Activated T-cell treated with anti-CD3 and anti-CD28 coated beads for 4 hours (primary cell): Measurements from ENCODE around the gene GOLGA3.
"Not testable (repeated sequence)": the region's sequence is repeated elsewhere in the genome, so short reads cannot be mapped to it uniquely, and the experiment has no call there.

Source experiments
- DNase-seq: peaks from one replicate; pipeline ENCODE4 v3.0.0-alpha.2; 2020

GOLGA3 gene, protein sequence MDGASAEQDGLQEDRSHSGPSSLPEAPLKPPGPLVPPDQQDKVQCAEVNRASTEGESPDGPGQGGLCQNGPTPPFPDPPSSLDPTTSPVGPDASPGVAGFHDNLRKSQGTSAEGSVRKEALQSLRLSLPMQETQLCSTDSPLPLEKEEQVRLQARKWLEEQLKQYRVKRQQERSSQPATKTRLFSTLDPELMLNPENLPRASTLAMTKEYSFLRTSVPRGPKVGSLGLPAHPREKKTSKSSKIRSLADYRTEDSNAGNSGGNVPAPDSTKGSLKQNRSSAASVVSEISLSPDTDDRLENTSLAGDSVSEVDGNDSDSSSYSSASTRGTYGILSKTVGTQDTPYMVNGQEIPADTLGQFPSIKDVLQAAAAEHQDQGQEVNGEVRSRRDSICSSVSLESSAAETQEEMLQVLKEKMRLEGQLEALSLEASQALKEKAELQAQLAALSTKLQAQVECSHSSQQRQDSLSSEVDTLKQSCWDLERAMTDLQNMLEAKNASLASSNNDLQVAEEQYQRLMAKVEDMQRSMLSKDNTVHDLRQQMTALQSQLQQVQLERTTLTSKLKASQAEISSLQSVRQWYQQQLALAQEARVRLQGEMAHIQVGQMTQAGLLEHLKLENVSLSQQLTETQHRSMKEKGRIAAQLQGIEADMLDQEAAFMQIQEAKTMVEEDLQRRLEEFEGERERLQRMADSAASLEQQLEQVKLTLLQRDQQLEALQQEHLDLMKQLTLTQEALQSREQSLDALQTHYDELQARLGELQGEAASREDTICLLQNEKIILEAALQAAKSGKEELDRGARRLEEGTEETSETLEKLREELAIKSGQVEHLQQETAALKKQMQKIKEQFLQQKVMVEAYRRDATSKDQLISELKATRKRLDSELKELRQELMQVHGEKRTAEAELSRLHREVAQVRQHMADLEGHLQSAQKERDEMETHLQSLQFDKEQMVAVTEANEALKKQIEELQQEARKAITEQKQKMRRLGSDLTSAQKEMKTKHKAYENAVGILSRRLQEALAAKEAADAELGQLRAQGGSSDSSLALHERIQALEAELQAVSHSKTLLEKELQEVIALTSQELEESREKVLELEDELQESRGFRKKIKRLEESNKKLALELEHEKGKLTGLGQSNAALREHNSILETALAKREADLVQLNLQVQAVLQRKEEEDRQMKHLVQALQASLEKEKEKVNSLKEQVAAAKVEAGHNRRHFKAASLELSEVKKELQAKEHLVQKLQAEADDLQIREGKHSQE (N-terminal part only)

GRCh38 chr12:132828706-132829534 is at the start of gene GOLGA3:
GOLGA3 (minus strand) TSS chr12:132828869; CDS start chr12:132822128, 6,741 bp downstream.
- DNase-seq, result peak; percentile 95

DNA sequence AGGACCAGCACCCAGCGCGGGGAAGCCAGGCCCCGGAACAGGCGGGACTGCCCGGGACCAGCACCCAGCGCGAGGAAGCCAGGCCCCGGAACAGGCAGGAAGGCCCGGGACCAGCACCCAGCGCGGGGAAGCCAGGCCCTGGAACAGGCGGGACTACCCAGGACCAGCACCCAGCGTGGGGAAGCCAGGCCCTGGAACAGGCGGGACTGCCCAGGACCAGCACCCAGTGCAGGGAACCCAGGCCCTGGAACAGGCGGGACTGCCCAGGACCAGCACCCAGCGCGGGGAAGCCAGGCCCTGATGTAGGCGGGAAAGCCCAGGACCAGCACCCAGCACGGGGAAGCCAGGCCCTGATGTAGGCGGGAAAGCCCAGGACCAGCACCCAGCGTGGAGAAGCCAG is 46.0 kb upstream of the GOLGA3 start:
- DNase-seq, result not testable (repeated sequence)

DNA sequence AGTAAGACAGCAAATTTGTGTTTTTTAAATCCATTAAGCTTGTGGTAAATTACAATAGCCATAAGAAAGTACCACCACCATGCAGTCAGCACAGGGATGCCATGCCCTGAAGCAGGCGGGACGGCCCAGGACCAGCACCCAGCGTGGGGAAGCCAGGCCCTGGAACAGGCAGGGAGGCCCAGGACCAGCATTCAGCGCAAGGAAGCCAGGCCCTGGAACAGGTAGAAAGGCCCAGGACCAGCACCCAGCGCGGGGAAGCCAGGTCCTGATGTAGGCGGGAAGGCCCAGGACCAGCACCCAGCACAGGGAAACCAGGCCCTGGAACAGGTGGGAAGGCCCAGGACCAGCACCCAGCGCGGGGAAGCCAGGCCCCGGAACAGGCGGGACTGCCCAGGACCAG is 45.5 kb upstream of the GOLGA3 start:
- DNase-seq, result no peak

GRCh38 chr12:132873724-132874123 is 45.1 kb upstream of the GOLGA3 start:
- DNase-seq, result no peak

DNA sequence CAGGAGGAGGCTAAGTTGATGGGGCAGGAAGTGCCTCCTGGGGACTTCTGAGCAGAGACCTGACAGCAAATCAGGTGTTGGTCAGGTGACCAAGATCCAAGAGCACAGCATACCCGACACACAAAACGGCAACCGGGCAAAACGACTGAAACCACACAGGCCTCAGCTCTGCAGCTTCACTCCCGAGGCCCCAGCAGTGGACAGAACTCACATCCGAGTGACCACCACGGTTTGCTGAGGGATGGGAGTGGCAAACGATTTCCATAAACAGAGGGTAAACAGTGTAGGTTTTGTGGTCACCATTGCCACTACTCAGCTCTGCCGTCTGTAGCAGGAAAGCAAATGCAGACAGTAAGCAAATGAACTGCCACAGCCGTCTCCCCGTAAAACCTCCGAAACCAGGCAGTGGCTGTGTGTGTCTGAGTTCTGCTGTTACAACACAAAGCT is 44.3 kb upstream of the GOLGA3 start:
- no peak for DNase-seq

DNA sequence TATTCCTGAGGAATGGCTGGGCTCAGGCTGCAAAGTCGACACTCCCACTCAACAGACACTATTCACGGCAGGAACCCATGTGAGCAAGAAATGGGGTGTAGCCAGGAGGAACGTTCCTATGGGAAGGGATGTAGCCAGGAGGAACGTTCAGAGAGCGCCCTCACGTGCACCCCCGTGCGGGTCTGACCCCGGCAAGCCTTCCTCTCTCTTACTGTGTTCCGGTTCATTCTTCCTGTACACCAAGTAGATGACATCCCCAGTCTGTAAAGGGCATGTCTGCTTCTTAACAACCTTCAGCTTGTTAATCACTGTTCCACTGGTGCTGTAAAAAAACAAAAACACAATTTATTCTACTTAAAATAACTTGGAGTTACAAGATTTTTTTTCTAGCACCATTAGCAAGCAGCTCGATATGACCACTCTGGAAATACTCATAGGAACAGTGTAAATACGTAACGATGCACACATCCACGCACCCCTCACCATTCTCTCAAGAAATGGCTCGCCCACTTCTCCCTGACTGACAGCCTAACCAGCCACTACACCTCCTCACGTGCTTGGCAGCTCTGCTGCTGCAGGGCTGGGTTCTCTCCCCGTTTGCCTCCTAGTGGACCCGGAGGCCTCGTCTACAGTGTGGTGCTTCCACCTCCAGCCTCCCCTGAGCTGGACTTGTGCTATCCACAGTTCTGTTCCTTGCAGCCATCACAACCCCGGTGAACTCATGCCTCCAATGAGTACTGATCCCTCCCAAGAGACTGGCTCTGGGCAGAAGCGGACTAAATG is 43.6 kb upstream of the GOLGA3 start:
- no peak for DNase-seq

DNA sequence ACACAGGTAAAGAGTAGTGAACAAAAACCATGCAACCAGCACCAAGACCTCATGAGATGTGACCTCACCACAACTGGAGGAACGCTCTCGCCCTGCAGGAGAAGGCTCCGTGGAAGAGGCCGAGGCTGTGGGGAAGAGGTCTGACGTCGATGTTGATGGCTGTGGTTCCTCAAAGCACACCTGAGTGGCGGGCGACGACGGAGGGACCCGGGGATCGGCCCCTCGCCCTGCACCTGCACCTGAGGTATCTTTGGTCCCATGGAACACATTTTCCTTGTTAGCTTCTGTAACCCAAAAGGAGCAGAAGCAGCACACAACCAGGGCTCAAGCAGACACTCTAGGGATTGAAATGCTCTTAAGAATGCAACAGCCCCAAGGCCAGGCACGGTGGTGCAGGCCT is 40.9 kb upstream of the GOLGA3 start:
- no peak for DNase-seq

GRCh38 chr12:132866251-132866828 is 37.7 kb upstream of the GOLGA3 start:
- no peak for DNase-seq

DNA sequence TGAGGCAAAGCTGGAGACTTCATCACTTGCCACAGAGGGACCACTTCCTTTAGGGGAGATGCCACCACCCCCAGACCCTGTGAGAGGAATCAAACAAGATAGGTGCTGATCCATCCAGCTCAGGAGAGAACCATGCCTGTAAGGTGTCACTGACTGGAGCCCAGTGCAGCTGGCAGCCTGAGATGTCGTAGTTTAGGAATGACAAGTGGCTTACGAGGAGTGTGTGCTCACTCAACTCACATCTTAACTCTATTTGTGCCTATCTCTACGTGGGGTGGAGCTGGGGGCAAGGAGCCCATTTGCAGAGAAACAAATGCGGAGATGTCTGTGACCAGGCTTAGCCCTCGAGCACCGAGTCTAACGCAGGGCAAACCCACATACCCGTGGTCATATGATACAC is 32.9 kb upstream of the GOLGA3 start:
- DNase-seq, result no peak

GRCh38 chr12:132858718-132859266 is 30.1 kb upstream of the GOLGA3 start:
- no peak for DNase-seq

GRCh38 chr12:132857019-132857418 is 28.4 kb upstream of the GOLGA3 start:
- DNase-seq, result not testable (repeated sequence)

DNA sequence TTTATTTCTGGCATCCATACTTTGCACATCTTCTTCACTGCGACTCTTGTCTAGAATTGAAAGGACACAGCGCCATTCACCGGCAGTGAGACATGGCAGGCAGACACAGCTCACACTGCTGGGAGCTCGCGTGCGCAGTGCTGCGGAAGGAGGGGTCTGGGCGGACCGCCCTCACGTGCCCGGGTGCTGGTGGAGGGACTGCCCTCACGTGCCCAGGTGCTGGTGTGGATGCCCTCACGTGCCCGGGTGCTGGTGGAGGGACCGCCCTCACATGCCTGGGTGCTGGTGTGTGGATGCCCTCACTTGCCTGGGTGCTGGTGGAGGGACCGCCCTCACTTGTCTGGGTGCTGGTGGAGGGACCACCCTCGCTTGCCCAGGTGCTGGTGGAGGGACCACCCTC is 27.9 kb upstream of the GOLGA3 start:
- no peak for DNase-seq

DNA sequence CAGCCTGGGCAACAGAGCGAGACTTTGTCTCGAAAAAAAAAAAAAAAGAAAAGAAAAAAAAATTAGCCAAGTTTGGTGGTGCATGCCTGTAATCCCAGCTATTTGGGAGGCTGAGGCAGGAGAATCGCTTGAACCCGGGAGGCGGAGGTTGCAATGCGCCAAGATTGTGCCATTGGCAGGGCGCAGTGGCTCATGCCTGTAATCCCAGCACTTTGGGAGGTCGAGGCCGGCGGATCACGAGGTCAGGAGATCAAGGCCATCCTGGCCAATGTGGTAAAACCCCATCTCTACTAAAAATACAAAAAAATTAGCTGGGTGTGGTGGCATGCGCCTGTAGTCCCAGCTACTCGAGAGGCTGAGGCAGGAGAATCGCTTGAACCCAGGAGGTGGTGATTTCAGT is 26.5 kb upstream of the GOLGA3 start:
- DNase-seq, result not testable (repeated sequence)

DNA sequence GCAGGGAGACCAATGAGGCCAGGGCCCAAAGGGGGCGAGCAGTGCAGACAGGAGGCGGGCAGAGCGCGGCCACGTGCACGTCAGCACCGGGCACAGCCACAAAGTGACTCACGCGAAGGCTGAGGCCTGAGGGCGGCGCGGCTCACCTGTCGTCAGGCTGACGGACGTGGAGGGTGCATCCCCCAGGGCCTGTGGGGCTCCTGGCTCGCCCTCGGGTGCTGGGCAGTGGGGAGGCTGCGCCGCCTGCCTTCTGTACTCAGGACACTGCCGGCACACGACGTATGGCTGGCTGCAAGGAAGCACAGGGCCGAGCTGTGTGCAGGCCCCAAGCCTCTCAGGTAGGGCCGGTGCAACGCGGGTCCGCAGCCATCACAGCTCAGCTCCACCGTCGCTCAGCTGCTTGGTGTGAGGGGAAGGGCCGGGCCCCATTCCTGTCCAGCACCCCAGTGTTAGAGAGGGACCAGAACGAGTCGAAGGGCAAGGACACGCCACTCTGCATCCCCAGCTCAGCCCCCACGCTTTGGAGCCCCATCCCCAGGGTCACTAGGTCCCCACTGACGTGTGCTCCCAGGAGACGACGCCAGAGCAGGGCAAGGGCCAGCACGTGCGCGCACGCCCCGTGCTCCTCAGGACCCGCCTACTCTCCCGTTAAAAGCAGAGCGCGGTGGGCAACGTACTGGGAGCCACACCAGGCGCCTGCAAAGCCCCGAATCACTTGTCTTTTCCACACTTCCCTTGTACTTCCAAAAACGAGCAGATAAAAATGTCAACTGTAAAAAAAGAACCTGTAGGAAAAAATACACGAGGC is 24.8 kb upstream of the GOLGA3 start:
- DNase-seq, result no peak

DNA sequence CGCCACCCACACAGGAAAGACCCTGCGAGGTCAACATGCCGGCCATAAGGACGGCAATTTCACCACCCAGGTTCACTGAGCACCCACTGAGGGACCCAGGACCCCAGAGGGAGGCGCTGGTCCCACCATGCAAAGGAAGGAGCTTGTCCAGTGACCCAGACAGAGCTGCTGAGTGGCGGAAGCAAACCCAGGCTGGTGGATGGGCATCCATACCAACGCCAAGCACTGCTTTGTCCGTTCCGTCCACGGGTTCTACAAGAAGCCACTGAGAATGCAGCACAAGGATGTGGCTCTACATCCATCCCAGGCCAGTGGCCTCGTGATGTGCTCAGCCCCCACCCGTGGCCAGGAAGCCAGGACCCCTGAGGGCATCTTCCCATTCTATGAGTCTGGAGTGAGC is 23.8 kb upstream of the GOLGA3 start:
- DNase-seq, result no peak

DNA sequence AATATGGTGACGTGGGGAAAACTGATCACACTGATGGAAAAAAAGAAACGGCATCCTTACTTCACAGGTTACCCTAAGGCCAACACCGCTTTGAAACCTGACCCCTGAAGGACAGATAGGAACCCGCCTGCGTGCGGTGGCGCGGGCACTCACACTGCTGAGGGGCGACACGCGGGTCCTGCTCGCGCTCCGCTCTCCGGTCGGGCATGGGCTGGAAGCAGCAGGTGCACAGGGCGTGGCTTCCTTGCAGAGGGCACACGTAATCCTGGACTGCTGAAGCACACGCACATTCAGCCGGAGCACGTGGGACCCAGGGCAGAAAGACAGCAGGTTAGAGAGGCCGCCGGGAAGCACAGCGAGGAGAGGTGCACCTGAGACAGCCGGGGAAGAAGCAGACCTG is 22.8 kb upstream of the GOLGA3 start:
- DNase-seq, result no peak

GRCh38 chr12:132850291-132850690 is 21.6 kb upstream of the GOLGA3 start:
- DNase-seq, result no peak

GRCh38 chr12:132848521-132848920 is 19.9 kb upstream of the GOLGA3 start:
- no peak for DNase-seq
